ENCODE measurements around the gene LRP1B.

LRP1B gene

GRCh38 chr2:141142025-141142424 is 988.8 kb downstream of the LRP1B start:
- H3K27me3 ChIP-seq (replicated peaks; ENCODE audit: insufficient read depth, low read length): no peaks in the 10 kb centered on the region
- H3K27ac ChIP-seq (ENCODE audit: low read length): no peak overlapping the region
- TF ChIP-seq EZH2 (optimal IDR thresholded peaks at IDR 0.05; ENCODE audit: low read depth, low read length) (no peak), EZH2phosphoT487 (IDR thresholded peaks at IDR 0.05; ENCODE audit: low read length) (no peak)
- TF ChIP-seq, protein P1, sequence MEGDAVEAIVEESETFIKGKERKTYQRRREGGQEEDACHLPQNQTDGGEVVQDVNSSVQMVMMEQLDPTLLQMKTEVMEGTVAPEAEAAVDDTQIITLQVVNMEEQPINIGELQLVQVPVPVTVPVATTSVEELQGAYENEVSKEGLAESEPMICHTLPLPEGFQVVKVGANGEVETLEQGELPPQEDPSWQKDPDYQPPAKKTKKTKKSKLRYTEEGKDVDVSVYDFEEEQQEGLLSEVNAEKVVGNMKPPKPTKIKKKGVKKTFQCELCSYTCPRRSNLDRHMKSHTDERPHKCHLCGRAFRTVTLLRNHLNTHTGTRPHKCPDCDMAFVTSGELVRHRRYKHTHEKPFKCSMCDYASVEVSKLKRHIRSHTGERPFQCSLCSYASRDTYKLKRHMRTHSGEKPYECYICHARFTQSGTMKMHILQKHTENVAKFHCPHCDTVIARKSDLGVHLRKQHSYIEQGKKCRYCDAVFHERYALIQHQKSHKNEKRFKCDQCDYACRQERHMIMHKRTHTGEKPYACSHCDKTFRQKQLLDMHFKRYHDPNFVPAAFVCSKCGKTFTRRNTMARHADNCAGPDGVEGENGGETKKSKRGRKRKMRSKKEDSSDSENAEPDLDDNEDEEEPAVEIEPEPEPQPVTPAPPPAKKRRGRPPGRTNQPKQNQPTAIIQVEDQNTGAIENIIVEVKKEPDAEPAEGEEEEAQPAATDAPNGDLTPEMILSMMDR (IDR thresholded peaks at IDR 0.05; ENCODE audit: low read length): no peak
- H4K20me1 ChIP-seq (ENCODE audit: insufficient read depth, low read length): no peaks in the 10 kb centered on the region
- H2AFZ ChIP-seq (ENCODE audit: low read length): no peak overlapping the region
- H3K36me3 ChIP-seq (replicated peaks; ENCODE audit: insufficient read depth, low read length): no peaks in the 10 kb centered on the region
- DNase-seq: no peak
- H3K4me2 ChIP-seq (ENCODE audit: low read depth, low read length): no peak overlapping the region
- no peaks in the 10 kb centered on the region for H3K4me1 ChIP-seq (ENCODE audit: low read length)
- no peaks in the 10 kb centered on the region for H3K9me2 ChIP-seq (replicated peaks; ENCODE audit: insufficient read depth, low read length)
- no peaks in the 10 kb centered on the region for H3K79me2 ChIP-seq (ENCODE audit: low read length)
- H3F3A ChIP-seq (ENCODE audit: insufficient read depth, low read length): no peaks in the 10 kb centered on the region
- H3K4me3 ChIP-seq (ENCODE audit: low read length): no peak overlapping the region
- no peak overlapping the region for H3K9ac ChIP-seq (ENCODE audit: low read length)
- H3K9me3 ChIP-seq (replicated peaks; ENCODE audit: insufficient read depth, low read length): no peaks in the 10 kb centered on the region

GRCh38 chr2:141137122-141137693 is 993.6 kb downstream of the LRP1B start:
- no peaks in the 10 kb centered on the region for H3K4me1 ChIP-seq (ENCODE audit: low read length)
- no peak overlapping the region for H3K9ac ChIP-seq (ENCODE audit: low read length)
- H3K9me3 ChIP-seq (replicated peaks; ENCODE audit: insufficient read depth, low read length): no peaks in the 10 kb centered on the region

GRCh38 chr2:141133883-141134282 is 996.9 kb downstream of the LRP1B start:
- Histone ChIP-seq H2AFZ (ENCODE audit: low read length) (no peak overlapping the region), H3K79me2 (ENCODE audit: low read length) (no peaks in the 10 kb centered on the region), H4K20me1 (ENCODE audit: insufficient read depth, low read length) (no peaks in the 10 kb centered on the region), H3K27ac (ENCODE audit: low read length) (no peak overlapping the region), H3K9ac (ENCODE audit: low read length) (no peak overlapping the region), H3K4me3 (ENCODE audit: low read length) (no peak overlapping the region), H3K9me2 (replicated peaks; ENCODE audit: insufficient read depth, low read length) (no peaks in the 10 kb centered on the region), H3K27me3 (replicated peaks; ENCODE audit: insufficient read depth, low read length) (no peaks in the 10 kb centered on the region), H3K9me3 (replicated peaks; ENCODE audit: insufficient read depth, low read length) (no peaks in the 10 kb centered on the region), H3F3A (ENCODE audit: insufficient read depth, low read length) (no peaks in the 10 kb centered on the region), H3K4me1 (ENCODE audit: low read length) (no peaks in the 10 kb centered on the region), H3K4me2 (ENCODE audit: low read depth, low read length) (no peak overlapping the region), H3K36me3 (replicated peaks; ENCODE audit: insufficient read depth, low read length) (no peaks in the 10 kb centered on the region)
- no peak for DNase-seq
- TF ChIP-seq, protein P1 (IDR thresholded peaks at IDR 0.05; ENCODE audit: low read length): no peak
- TF ChIP-seq EZH2 (optimal IDR thresholded peaks at IDR 0.05; ENCODE audit: low read depth, low read length): no peak
- TF ChIP-seq EZH2phosphoT487 (IDR thresholded peaks at IDR 0.05; ENCODE audit: low read length): no peak

More at GRCh38 chr2:141137122-141137693, 993.6 kb downstream of the LRP1B start:
- H3F3A ChIP-seq (ENCODE audit: insufficient read depth, low read length): no peaks in the 10 kb centered on the region
- H3K4me2 ChIP-seq (ENCODE audit: low read depth, low read length): no peak overlapping the region
- H3K36me3 ChIP-seq (replicated peaks; ENCODE audit: insufficient read depth, low read length): no peaks in the 10 kb centered on the region
- no peak overlapping the region for H3K27ac ChIP-seq (ENCODE audit: low read length)
- H3K79me2 ChIP-seq (ENCODE audit: low read length): no peaks in the 10 kb centered on the region
- H2AFZ ChIP-seq (ENCODE audit: low read length): no peak overlapping the region
- no peak for DNase-seq
- no peaks in the 10 kb centered on the region for H4K20me1 ChIP-seq (ENCODE audit: insufficient read depth, low read length)
- no peaks in the 10 kb centered on the region for H3K27me3 ChIP-seq (replicated peaks; ENCODE audit: insufficient read depth, low read length)
- no peaks in the 10 kb centered on the region for H3K9me2 ChIP-seq (replicated peaks; ENCODE audit: insufficient read depth, low read length)
- no peak overlapping the region for H3K4me3 ChIP-seq (ENCODE audit: low read length)
- TF ChIP-seq EZH2 (optimal IDR thresholded peaks at IDR 0.05; ENCODE audit: low read depth, low read length) (no peak), EZH2phosphoT487 (IDR thresholded peaks at IDR 0.05; ENCODE audit: low read length) (no peak)
- TF ChIP-seq, protein P1 (IDR thresholded peaks at IDR 0.05; ENCODE audit: low read length): no peak
